ENCODE results near the gene LTK. TPM values are rescaled to one million over a fixed set of nuclear protein-coding genes. Genes with fewer than 3 reads are reported as not detected.

Gene LTK
- total RNA-seq, 4 donors from 2014 or later: 0.13 to 0.79 (median 0.22) TPM; not detected in 1

- Histone ChIP-seq H3K4me3 (replicated peaks in 1 of 3) (no peak overlapping the region), H3K36me3 (peaks cover 32 to 39% of the 10 kb centered on the region in 2 donors), H3K9me3 (no peaks in the 10 kb centered on the region), H3K27me3 (no peaks in the 10 kb centered on the region), H3K27ac (no peak overlapping the region), H3K4me1 (no peaks in the 10 kb centered on the region)
- WGBS, 2 donors: 85 to 88% methylated on average over 3 of the region's 3 CpGs
- TF ChIP-seq CTCF (IDR thresholded peaks at IDR 0.05) (no peak), POLR2A (IDR thresholded peaks at IDR 0.05) (no peak)
- intact Hi-C loops (cut with DNase I): no loop called here
- no peak for DNase-seq
Measured at GRCh38 chr15:41466711-41467110, 46.9 kb downstream of the LTK start.

DNA sequence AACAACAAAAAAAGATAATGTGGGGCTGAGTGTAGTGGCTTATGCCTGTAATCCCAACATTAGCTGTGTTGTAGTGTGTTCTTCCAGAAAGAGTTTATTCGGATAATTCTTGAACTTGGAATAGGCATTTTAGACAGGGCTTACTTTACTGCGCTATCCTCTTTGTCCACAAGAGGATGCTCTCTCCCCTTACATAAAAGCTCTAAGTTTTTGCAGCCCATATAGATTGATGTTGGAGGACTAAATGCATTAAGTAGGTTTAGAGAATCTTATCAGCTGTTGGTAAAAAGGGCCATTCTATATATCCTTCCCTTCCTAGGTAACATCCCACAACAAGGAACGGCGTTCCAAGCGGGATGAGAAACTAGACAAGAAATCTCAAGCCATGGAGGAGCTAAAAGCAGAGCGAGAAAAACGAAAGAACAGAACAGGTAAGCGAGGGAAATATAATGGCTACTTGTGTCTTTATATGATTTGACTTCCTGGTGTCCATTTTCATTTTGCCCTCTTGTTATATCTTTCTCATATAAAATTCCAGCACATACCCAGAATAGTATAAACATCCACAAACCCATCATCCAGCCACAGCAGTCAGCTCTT lies 47.7 kb downstream of the LTK start:
- Histone ChIP-seq H3K9me3 (no peaks in the 10 kb centered on the region), H3K4me1 (no peaks in the 10 kb centered on the region), H3K4me3 (replicated peaks in 1 of 3) (no peak overlapping the region), H3K27me3 (no peaks in the 10 kb centered on the region), H3K27ac (no peak overlapping the region), H3K36me3 (peaks cover 26 to 31% of the 10 kb centered on the region in 2 donors)
- intact Hi-C loops (cut with DNase I): no loop called here
- DNase-seq: no peak
- no peak for TF ChIP-seq POLR2A (IDR thresholded peaks at IDR 0.05)
- TF ChIP-seq CTCF (IDR thresholded peaks at IDR 0.05): peak; percentile 42 to 79 (median 59)
- 88 to 89% methylated on average over 8 of the region's 8 CpGs for WGBS, 2 donors

DNA sequence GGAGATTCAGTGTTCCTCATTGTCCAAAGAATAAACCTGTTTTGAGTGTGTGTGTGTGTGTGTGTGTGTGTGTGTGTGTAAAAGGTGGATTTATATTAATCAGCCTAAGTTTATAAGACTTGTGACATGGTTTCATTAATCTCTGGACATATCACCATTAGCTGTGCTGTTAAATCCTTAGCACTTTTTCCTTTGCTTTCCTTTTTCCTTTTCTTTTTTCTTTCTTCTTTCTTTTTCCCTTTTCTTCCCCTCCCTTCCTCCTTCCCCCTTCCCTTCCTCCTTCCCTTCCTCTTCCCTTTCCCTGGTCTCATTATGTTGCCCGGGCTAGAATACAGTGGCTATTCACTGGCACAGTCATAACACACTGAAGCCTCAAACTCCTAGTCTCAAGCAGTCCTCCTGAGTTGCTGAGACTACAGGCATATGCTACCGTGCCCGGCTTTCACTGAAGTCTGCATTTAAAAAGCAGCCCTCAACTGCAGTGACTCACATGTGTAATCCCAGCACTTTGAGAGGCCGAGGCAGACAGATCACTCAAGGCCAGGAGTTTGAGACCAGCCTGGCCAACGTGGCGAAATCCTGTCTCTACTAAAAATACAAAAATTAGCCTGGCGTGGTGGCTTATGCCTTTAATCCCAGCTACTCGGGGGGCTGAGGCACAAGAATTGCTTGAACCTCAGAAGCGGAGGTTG lies 48.6 kb downstream of the LTK start:
- H3K4me3 ChIP-seq (replicated peaks in 1 of 3): no peak overlapping the region
- peaks cover 24 to 25% of the 10 kb centered on the region in 2 donors for H3K36me3 ChIP-seq
- H3K4me1 ChIP-seq: no peaks in the 10 kb centered on the region
- WGBS, 2 donors: 91 to 95% methylated on average over 9 of the region's 9 CpGs
- H3K27ac ChIP-seq: no peak overlapping the region
- DNase-seq: no peak
- TF ChIP-seq CTCF (IDR thresholded peaks at IDR 0.05) (no peak), POLR2A (IDR thresholded peaks at IDR 0.05) (no peak)
- no peaks in the 10 kb centered on the region for H3K9me3 ChIP-seq
- H3K27me3 ChIP-seq: no peaks in the 10 kb centered on the region
- intact Hi-C loops (cut with DNase I): no loop called here

DNA sequence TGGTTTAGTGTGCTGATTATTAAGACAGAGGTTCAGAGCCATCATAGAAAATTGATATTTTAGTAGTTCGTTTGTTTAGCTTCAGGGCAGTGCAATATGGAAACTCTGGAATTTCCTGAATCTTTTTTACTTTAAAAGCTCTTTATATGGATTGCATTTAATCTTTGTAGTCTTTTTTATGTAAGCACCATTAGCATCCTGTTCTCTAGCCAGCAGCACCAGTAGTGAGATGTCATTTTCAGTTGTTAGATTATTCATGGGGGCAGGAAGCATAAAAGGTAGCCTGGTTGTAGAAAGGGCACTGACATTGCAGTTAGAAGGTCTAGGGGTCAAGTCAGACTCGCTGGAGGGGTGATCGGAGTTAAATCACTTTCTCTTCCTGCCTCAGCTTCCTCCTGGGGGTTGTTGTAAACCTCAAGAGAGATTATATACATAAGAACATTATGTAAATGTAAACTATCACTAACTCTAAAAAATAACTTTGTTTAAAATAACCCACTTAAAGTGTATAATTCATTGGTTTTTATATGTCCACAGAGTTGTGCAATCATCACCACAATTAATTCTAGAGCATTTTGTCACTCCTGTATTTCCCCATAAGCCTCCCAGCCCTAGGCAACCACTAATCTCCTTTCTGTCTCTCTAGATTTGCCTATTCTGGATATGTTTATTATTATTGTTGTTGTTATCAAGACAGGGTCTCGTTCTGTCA lies 51.4 kb downstream of the LTK start:
- Histone ChIP-seq H3K9me3 (no peaks in the 10 kb centered on the region), H3K4me1 (no peaks in the 10 kb centered on the region), H3K36me3 (peaks cover 9 to 30% of the 10 kb centered on the region in 2 donors), H3K27ac (no peak overlapping the region), H3K27me3 (no peaks in the 10 kb centered on the region), H3K4me3 (replicated peaks in 1 of 3) (no peak overlapping the region)
- intact Hi-C loops (cut with DNase I): no loop called here
- TF ChIP-seq CTCF (IDR thresholded peaks at IDR 0.05) (no peak), POLR2A (IDR thresholded peaks at IDR 0.05) (no peak)
- DNase-seq: no peak
- WGBS, 2 donors: 79 to 86% methylated on average over 4 of the region's 4 CpGs

Other genes with a start within 250 kb of the LTK start
- 1 to 10 TPM in 1 of 4 donors, under 1 TPM in 1, not detected in 2; 0.78 to 1.6 TPM for gene OIP5, start 181.2 kb downstream of the LTK start, total RNA-seq
- gene NUSAP1, start 180.9 kb downstream of the LTK start, total RNA-seq: 1 to 10 TPM in 3 of 4 donors, under 1 TPM in 1; 0.89 to 8.1 (median 1.6) TPM
- gene NDUFAF1, start 111.3 kb downstream of the LTK start, total RNA-seq: 10 to 100 TPM; 12.9 to 26.0 (median 17.6) TPM
- gene RTF1, start 96.7 kb downstream of the LTK start, total RNA-seq: 10 to 100 TPM; 26.6 to 37.4 (median 35.4) TPM
- gene ITPKA, start 20.0 kb downstream of the LTK start, total RNA-seq: 1 to 10 TPM in 1 of 4 donors, under 1 TPM in 1, not detected in 2; 0.83 to 1.5 TPM
- gene RPAP1, start 30.4 kb upstream of the LTK start, total RNA-seq: 10 to 100 TPM; 11.3 to 31.8 (median 19.0) TPM
- 1 to 10 TPM; 1.6 to 4.4 (median 3.4) TPM for gene TYRO3, start 45.4 kb upstream of the LTK start, total RNA-seq
- gene MGA, start 146.6 kb upstream of the LTK start, total RNA-seq: 100 to 1,000 TPM in 1 of 4 donors, 10 to 100 TPM in 3; 53.1 to 107 (median 67.6) TPM

Data from thyroid gland (tissue), 4 donors.